Nephron (organoid): ENCODE measurements around the gene NTRK2.
A peak's percentile ranks its signal among the peaks of the same experiment; 100 is the strongest.

Source experiments
- H3K27ac Mint-ChIP-seq, 3 experiments: 2 replicates each; pipeline ENCODE4 v1.8.0; 2020; ENCODE audit warnings: mixed read lengths in 3 of 3, mild to moderate bottlenecking in 2 of 3, moderate library complexity in 1 of 3
- H3K27me3 Mint-ChIP-seq: 2 replicates; pipeline ENCODE4 v1.8.0; 2021; ENCODE audit warnings: low read depth, mild to moderate bottlenecking, moderate library complexity, mixed read lengths
- H3K36me3 Mint-ChIP-seq: 2 replicates; pipeline ENCODE4 v1.8.0; 2020; ENCODE audit warnings: low read depth, mixed read lengths
- H3K4me1 Mint-ChIP-seq: 2 replicates; pipeline ENCODE4 v1.8.0; 2020; ENCODE audit warnings: mixed read lengths
- H3K4me3 Mint-ChIP-seq, 3 experiments: 2 replicates each; pipeline ENCODE4 v1.8.0; 2020; ENCODE audit warnings: mild to moderate bottlenecking in 3 of 3, mixed read lengths in 3 of 3, moderate library complexity in 2 of 3
- H3K9me3 Mint-ChIP-seq: 2 replicates; pipeline ENCODE4 v1.8.0; 2020; ENCODE audit warnings: mixed read lengths
- TF ChIP-seq, protein P1 (sequence below), 3 experiments: fragments of 200-600 bp; sonication (generic); IDR thresholded peaks; one replicate each; pipeline ENCODE4 v1.5.0; 2021; ENCODE audit warnings: antibody characterized with exemption in 3 of 3; ENCODE audit not compliant: unreplicated experiment in 3 of 3

Gene NTRK2

DNA sequence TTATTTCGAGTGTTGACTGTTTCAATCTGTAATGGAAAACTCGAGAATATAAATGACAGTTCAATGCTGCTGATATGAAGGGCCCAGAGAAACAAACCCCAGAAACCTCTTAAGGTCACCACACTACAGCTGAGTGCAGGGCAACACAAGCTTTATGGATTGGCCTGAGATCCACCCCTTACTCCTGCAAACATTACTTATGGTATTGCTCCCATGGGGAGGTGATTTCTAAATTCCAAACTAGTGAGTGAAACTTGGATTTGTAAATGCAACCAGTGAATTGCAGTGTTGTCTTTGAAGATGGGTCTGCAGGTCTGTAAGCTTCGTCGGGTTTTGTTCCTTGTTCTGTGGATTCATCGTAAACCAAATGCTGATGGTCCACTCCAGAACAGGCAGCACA, 85.4 kb downstream of the NTRK2 start:
- Mint-ChIP-seq H3K36me3 (peaks cover 15% of the 10 kb centered on the region), H3K9me3 (no peaks in the 10 kb centered on the region), H3K4me1 (peaks cover 55% of the 10 kb centered on the region), H3K27me3 (no peaks in the 10 kb centered on the region), H3K27ac (peak overlapping the region in 2 of 3 experiments; percentile 36 to 68), H3K4me3 (no peak overlapping the region)
- TF ChIP-seq, protein P1, sequence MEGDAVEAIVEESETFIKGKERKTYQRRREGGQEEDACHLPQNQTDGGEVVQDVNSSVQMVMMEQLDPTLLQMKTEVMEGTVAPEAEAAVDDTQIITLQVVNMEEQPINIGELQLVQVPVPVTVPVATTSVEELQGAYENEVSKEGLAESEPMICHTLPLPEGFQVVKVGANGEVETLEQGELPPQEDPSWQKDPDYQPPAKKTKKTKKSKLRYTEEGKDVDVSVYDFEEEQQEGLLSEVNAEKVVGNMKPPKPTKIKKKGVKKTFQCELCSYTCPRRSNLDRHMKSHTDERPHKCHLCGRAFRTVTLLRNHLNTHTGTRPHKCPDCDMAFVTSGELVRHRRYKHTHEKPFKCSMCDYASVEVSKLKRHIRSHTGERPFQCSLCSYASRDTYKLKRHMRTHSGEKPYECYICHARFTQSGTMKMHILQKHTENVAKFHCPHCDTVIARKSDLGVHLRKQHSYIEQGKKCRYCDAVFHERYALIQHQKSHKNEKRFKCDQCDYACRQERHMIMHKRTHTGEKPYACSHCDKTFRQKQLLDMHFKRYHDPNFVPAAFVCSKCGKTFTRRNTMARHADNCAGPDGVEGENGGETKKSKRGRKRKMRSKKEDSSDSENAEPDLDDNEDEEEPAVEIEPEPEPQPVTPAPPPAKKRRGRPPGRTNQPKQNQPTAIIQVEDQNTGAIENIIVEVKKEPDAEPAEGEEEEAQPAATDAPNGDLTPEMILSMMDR (IDR thresholded peaks at IDR 0.05; ENCODE audit: unreplicated experiment in 3 of 3): no peak

DNA sequence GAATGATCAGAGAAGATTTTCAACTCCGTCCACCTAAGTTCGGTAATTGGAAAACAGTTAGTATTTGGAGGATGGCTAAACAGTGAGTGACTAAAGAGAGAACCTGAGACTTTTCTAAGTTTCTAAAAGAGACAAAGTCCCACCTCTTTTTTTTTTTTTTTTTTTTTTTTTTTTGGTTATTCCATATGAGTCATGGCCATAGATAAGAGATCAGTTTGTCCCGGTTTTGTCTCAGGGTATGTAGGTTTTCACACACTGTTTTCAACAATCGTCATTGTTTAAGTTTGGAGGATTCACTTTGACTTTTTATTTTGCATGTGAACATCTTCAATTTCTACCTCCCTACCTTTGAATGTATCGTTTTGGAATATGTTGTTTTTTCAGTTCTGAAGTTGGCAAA, 85.9 kb downstream of the NTRK2 start:
- TF ChIP-seq, protein P1 (IDR thresholded peaks at IDR 0.05; ENCODE audit: unreplicated experiment in 3 of 3): no peak
- no peaks in the 10 kb centered on the region for H3K9me3 Mint-ChIP-seq
- H3K27me3 Mint-ChIP-seq: no peaks in the 10 kb centered on the region

DNA sequence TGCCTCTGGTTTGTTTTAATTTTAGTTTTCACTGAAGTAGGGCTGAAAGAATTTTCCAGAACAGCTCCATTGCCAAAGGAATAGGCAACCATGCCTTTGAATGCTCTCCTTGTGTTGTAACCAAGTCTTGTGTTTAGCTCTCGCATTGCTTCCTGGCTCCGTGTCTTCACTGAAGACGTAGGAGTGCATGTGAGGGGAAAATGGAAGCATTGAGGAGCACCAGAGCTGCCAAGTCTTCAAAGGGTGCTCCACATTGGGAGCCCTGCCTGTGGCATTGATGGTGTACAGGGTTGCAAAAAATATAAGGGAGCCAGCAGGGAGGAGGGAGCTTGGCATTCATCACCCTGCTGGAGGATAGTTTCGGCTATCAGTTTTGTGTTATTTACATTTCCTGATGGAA, 86.6 kb downstream of the NTRK2 start:
- TF ChIP-seq, protein P1 (IDR thresholded peaks at IDR 0.05; ENCODE audit: unreplicated experiment in 3 of 3): no peak
- H3K36me3 Mint-ChIP-seq: peaks cover 22% of the 10 kb centered on the region
- peaks cover 57% of the 10 kb centered on the region for H3K4me1 Mint-ChIP-seq
- no peaks in the 10 kb centered on the region for H3K27me3 Mint-ChIP-seq
- no peak overlapping the region for H3K4me3 Mint-ChIP-seq
- no peaks in the 10 kb centered on the region for H3K9me3 Mint-ChIP-seq
- peak overlapping the region in 2 of 3 experiments; percentile 55 to 68 for H3K27ac Mint-ChIP-seq

More for the DNA sequence above, 85.9 kb downstream of the NTRK2 start:
- Mint-ChIP-seq H3K4me3 (no peak overlapping the region), H3K27ac (peak overlapping the region in 2 of 3 experiments; percentile 36 to 68), H3K36me3 (peaks cover 15% of the 10 kb centered on the region), H3K4me1 (peaks cover 57% of the 10 kb centered on the region)

DNA sequence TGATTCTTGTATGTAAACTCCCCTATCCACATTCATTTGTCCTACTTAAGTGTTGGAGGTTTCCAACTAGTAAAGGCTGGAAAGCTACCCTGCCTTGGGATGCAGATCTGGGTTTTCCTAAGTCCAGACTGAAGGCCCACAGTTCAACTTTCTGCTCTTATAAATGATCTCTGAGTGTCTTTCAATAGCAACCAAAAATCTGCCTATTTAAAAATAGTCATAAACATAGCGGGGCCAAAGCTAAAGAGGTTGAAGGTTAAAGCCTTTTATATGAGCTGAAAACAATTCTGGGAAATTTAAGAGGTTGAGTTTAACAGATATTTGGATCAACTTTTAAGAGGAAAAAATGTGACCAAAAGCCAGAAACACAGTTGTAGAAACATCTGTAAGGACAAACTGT, 87.2 kb downstream of the NTRK2 start:
- Mint-ChIP-seq H3K27me3 (no peaks in the 10 kb centered on the region), H3K27ac (peak overlapping the region; percentile 53 to 68 (median 55)), H3K4me1 (peaks cover 57% of the 10 kb centered on the region), H3K4me3 (no peak overlapping the region), H3K9me3 (no peaks in the 10 kb centered on the region), H3K36me3 (peaks cover 23% of the 10 kb centered on the region)
- TF ChIP-seq, protein P1 (IDR thresholded peaks at IDR 0.05; ENCODE audit: unreplicated experiment in 3 of 3): no peak

DNA sequence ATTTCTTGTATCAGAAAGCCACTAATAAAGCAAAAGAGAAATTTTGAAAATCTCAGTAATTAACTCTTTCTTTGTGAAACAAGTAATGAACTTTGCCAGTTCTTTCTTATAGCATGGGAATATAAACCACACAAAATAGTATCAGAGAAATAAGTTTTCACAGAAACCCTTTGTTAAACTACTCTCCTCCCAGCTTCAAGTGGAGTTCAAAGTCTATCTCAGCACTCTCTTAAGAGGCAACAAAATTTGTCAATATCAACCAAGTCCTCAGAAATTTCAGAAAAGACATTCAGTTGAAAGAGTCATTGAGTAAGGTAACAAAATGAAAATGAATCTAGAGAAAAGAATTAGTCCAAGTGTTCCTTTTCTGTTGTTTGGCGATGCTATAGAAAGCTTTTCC, 89.3 kb downstream of the NTRK2 start:
- peaks cover 33% of the 10 kb centered on the region for H3K36me3 Mint-ChIP-seq
- no peaks in the 10 kb centered on the region for H3K27me3 Mint-ChIP-seq
- peak overlapping the region in 1 of 3 experiments; percentile 50 for H3K27ac Mint-ChIP-seq
- peaks cover 45% of the 10 kb centered on the region for H3K4me1 Mint-ChIP-seq
- H3K9me3 Mint-ChIP-seq: peaks cover 11% of the 10 kb centered on the region
- TF ChIP-seq, protein P1 (IDR thresholded peaks at IDR 0.05; ENCODE audit: unreplicated experiment in 3 of 3): no peak
- no peak overlapping the region for H3K4me3 Mint-ChIP-seq

DNA sequence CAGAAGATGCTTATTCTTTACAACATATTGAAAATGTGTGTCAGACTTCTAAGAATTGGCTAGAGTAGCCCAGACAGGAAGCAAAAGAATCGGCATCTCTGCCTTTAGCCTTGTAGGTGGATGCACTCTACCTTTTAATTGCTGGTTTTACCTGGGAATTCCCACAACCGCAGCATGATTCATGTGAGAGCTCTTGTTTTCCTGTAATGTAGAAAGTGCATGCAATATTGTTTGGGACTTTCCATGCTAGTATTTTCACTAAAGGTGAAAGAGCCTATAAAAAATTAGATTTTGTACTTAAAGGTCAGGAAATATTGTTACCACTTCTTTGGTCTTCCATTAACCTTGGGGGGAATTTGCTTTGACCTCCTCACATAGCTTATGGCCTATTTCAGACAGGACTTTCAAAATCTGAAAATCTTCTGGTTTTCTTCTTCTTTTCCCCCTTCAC, 89.8 kb downstream of the NTRK2 start:
- H3K36me3 Mint-ChIP-seq: peaks cover 33% of the 10 kb centered on the region
- H3K4me1 Mint-ChIP-seq: peaks cover 40% of the 10 kb centered on the region
- no peak overlapping the region for H3K4me3 Mint-ChIP-seq
- H3K27me3 Mint-ChIP-seq: no peaks in the 10 kb centered on the region
- H3K27ac Mint-ChIP-seq: peak overlapping the region in 2 of 3 experiments; percentile 39 to 50
- peaks cover 11% of the 10 kb centered on the region for H3K9me3 Mint-ChIP-seq
- TF ChIP-seq, protein P1 (IDR thresholded peaks at IDR 0.05; ENCODE audit: unreplicated experiment in 3 of 3): no peak
